Measurements from ENCODE around the gene HTR4. TPM values are rescaled to one million over a fixed set of nuclear protein-coding genes. Genes with fewer than 3 reads are reported as not detected.

The HTR4 gene
- total and polyA plus RNA-seq, 2 donors from 2014 or later, result 0.22 TPM; not detected in 1

DNA sequence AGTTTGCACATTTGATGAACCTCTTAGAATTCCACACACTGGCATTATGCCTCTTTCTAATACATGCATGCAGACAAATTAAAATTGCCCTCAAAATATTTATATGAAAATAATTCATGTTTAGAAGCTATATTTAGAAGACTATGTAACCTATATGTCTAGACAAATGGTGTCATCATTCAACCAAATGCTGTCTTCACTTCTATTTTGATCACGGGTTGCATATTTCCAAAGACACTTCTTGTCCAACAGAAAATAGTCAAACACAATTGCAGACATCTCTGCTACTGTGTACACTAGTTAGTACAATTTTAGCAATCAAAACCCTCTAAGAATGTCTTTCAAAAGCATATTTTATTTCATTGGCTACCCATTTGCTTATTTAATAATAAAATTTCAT lies 156.6 kb downstream of the HTR4 start:
- intact Hi-C loops (cut with DNase I), result no loop called here
- Histone ChIP-seq H3K4me1 (ENCODE audit: control insufficient read depth in 2 of 3, insufficient read depth in 2 of 3, low read depth in 1 of 3, low read length in 3 of 3) (no peaks in the 10 kb centered on the region), H3K4me3 (ENCODE audit: low read length in 3 of 3) (no peak overlapping the region), H3K9me3 (ENCODE audit: control insufficient read depth in 2 of 3, insufficient read depth in 1 of 3, low read length in 3 of 3) (no peaks in the 10 kb centered on the region), H3K36me3 (ENCODE audit: control insufficient read depth in 2 of 3, insufficient read depth in 3 of 3, low read length in 3 of 3) (no peaks in the 10 kb centered on the region), H3K27ac (ENCODE audit: low read depth in 2 of 2, low read length in 2 of 2) (no peak overlapping the region), H3K9ac (ENCODE audit: low read length in 3 of 3) (no peak overlapping the region), H3K27me3 (ENCODE audit: control insufficient read depth, insufficient read depth, low read length) (no peaks in the 10 kb centered on the region)
- DNase-seq, result no peak
- no peak for TF ChIP-seq CTCF (IDR thresholded peaks at IDR 0.05; ENCODE audit: borderline replicate concordance, extremely low read depth, insufficient read depth)
- no peak for FAIRE-seq

DNA sequence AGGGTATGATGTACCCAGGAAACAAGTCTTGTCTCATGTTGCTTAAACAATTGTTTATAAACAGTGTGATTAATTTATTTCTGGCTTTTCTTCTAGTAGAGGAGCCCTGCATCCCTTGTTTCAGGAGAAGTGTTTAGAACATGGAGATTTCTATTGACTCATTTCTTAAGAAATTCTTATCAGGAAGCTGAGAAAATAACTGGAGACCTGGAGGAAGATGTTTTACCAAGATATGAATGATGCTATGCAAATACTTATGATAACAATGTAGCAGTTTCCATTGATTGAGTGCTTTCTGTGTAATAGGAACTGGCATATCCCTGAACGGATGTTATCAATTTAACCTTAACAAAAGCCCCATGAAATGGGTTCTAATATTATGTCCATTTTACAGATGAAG lies 162.0 kb downstream of the HTR4 start:
- Histone ChIP-seq H3K4me3 (ENCODE audit: low read length in 3 of 3) (no peak overlapping the region), H3K4me1 (ENCODE audit: control insufficient read depth in 2 of 3, insufficient read depth in 2 of 3, low read depth in 1 of 3, low read length in 3 of 3) (no peaks in the 10 kb centered on the region), H3K27me3 (ENCODE audit: control insufficient read depth, insufficient read depth, low read length) (no peaks in the 10 kb centered on the region), H3K9ac (ENCODE audit: low read length in 3 of 3) (no peak overlapping the region), H3K27ac (ENCODE audit: low read depth in 2 of 2, low read length in 2 of 2) (no peak overlapping the region), H3K36me3 (ENCODE audit: control insufficient read depth in 2 of 3, insufficient read depth in 3 of 3, low read length in 3 of 3) (no peaks in the 10 kb centered on the region), H3K9me3 (ENCODE audit: control insufficient read depth in 2 of 3, insufficient read depth in 1 of 3, low read length in 3 of 3) (no peaks in the 10 kb centered on the region)
- FAIRE-seq (no peak), DNase-seq (no peak)
- no peak for TF ChIP-seq CTCF (IDR thresholded peaks at IDR 0.05; ENCODE audit: borderline replicate concordance, extremely low read depth, insufficient read depth)
- intact Hi-C loops (cut with DNase I), result no loop called here

DNA sequence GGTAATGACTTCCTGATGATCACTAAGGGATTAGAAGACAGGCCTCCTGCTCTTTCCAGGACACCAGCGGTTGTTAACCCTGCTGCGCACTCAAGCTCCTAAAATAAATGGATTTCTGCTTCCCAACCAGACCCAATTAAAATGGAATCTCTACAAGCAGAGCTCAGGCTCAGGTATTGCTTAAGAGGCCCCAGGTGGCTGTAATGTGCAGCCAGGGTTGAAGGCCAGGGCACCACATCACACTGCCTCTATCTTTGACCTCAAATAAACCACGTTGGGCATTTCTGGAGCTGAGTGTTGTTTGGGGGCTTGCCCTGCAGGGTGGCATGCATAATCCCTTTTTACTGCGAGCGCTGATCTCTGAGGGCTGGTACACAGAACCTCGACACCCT lies 162.5 kb downstream of the HTR4 start:
- Histone ChIP-seq H3K9ac (ENCODE audit: low read length in 3 of 3) (no peak overlapping the region), H3K4me1 (ENCODE audit: control insufficient read depth in 2 of 3, insufficient read depth in 2 of 3, low read depth in 1 of 3, low read length in 3 of 3) (no peaks in the 10 kb centered on the region), H3K9me3 (ENCODE audit: control insufficient read depth in 2 of 3, insufficient read depth in 1 of 3, low read length in 3 of 3) (no peaks in the 10 kb centered on the region), H3K4me3 (ENCODE audit: low read length in 3 of 3) (no peak overlapping the region), H3K27ac (ENCODE audit: low read depth in 2 of 2, low read length in 2 of 2) (no peak overlapping the region), H3K27me3 (ENCODE audit: control insufficient read depth, insufficient read depth, low read length) (no peaks in the 10 kb centered on the region), H3K36me3 (ENCODE audit: control insufficient read depth in 2 of 3, insufficient read depth in 3 of 3, low read length in 3 of 3) (no peaks in the 10 kb centered on the region)
- DNase-seq (no peak), FAIRE-seq (no peak)
- TF ChIP-seq CTCF (IDR thresholded peaks at IDR 0.05; ENCODE audit: borderline replicate concordance, extremely low read depth, insufficient read depth), result no peak
- intact Hi-C loops (cut with DNase I), result no loop called here

Data from kidney (tissue), 14 donors.